Stomach smooth muscle (tissue), 2 donors: ENCODE results near the gene TMEM164.

Experiments
- H3K27ac ChIP-seq: one replicate; pipeline ENCODE4 v1.7.0; 2013; ENCODE audit warnings: mild to moderate bottlenecking, low read length, inconsistent platforms
- H3K27me3 ChIP-seq, 2 donors: one replicate each; pipeline ENCODE4 v1.7.0; 2013; ENCODE audit warnings: low read length in 2 of 2; ENCODE audit not compliant: insufficient read depth in 2 of 2, control insufficient read depth in 1 of 2
- H3K36me3 ChIP-seq, 2 donors: one replicate each; pipeline ENCODE4 v1.7.0; 2013; ENCODE audit warnings: low read length in 2 of 2; ENCODE audit not compliant: control insufficient read depth in 2 of 2, insufficient read depth in 2 of 2
- H3K4me1 ChIP-seq: one replicate; pipeline ENCODE4 v1.7.0; 2013; ENCODE audit warnings: low read length; ENCODE audit not compliant: control insufficient read depth, insufficient read depth
- H3K4me3 ChIP-seq, 2 donors: one replicate each; pipeline ENCODE4 v1.7.0; 2013; ENCODE audit warnings: low read length in 2 of 2
- H3K9ac ChIP-seq, 2 donors: one replicate each; pipeline ENCODE4 v1.7.0; 2013; ENCODE audit warnings: low read length in 2 of 2, mild to moderate bottlenecking in 1 of 2
- H3K9me3 ChIP-seq, 2 donors: one replicate each; pipeline ENCODE4 v1.7.0; 2013; ENCODE audit warnings: low read length in 2 of 2; ENCODE audit not compliant: control insufficient read depth in 2 of 2
- donor health status: healthy.
- donor health status: Pancreatic carcinoma.

Gene TMEM164

GRCh38 chrX:110133735-110134370 lies 130.9 kb downstream of the TMEM164 start:
- H3K9ac ChIP-seq, result no peak overlapping the region
- H3K9me3 ChIP-seq, result no peaks in the 10 kb centered on the region
- H3K27ac ChIP-seq, result no peak overlapping the region
- no peak overlapping the region for H3K4me3 ChIP-seq
- peaks cover 0 to 6% of the 10 kb centered on the region in 2 donors for H3K27me3 ChIP-seq
- H3K36me3 ChIP-seq, result no peaks in the 10 kb centered on the region
- no peaks in the 10 kb centered on the region for H3K4me1 ChIP-seq

- Histone ChIP-seq H3K9ac (no peak overlapping the region), H3K36me3 (no peaks in the 10 kb centered on the region), H3K27me3 (peaks cover 0 to 9% of the 10 kb centered on the region in 2 donors)
Observed at GRCh38 chrX:110135618-110136017, 132.7 kb downstream of the TMEM164 start.

GRCh38 chrX:110136136-110136535 lies 133.2 kb downstream of the TMEM164 start:
- Histone ChIP-seq H3K9me3 (no peaks in the 10 kb centered on the region), H3K27ac (no peak overlapping the region), H3K4me3 (no peak overlapping the region), H3K36me3 (no peaks in the 10 kb centered on the region), H3K9ac (no peak overlapping the region), H3K27me3 (peaks cover 0 to 9% of the 10 kb centered on the region in 2 donors), H3K4me1 (no peaks in the 10 kb centered on the region)

More at GRCh38 chrX:110135618-110136017, 132.7 kb downstream of the TMEM164 start:
- Histone ChIP-seq H3K27ac (no peak overlapping the region), H3K4me1 (no peaks in the 10 kb centered on the region), H3K4me3 (no peak overlapping the region), H3K9me3 (no peaks in the 10 kb centered on the region)

GRCh38 chrX:110138557-110138956 lies 135.6 kb downstream of the TMEM164 start:
- Histone ChIP-seq H3K27me3 (peaks cover 0 to 13% of the 10 kb centered on the region in 2 donors), H3K4me1 (peaks cover 7% of the 10 kb centered on the region), H3K4me3 (no peak overlapping the region), H3K9me3 (no peaks in the 10 kb centered on the region), H3K27ac (no peak overlapping the region), H3K9ac (no peak overlapping the region), H3K36me3 (no peaks in the 10 kb centered on the region)

GRCh38 chrX:110139172-110139571 lies 136.3 kb downstream of the TMEM164 start:
- Histone ChIP-seq H3K4me3 (no peak overlapping the region), H3K36me3 (no peaks in the 10 kb centered on the region), H3K9me3 (no peaks in the 10 kb centered on the region), H3K4me1 (peaks cover 7% of the 10 kb centered on the region), H3K27ac (no peak overlapping the region), H3K27me3 (peaks cover 0 to 13% of the 10 kb centered on the region in 2 donors), H3K9ac (no peak overlapping the region)

GRCh38 chrX:110142096-110142495 lies 139.2 kb downstream of the TMEM164 start:
- no peak overlapping the region for H3K4me3 ChIP-seq
- H3K9me3 ChIP-seq, result no peaks in the 10 kb centered on the region
- peaks cover 11% of the 10 kb centered on the region for H3K4me1 ChIP-seq
- no peaks in the 10 kb centered on the region for H3K36me3 ChIP-seq
- H3K27ac ChIP-seq, result no peak overlapping the region
- H3K27me3 ChIP-seq, result peaks cover 0 to 19% of the 10 kb centered on the region in 2 donors
- H3K9ac ChIP-seq, result no peak overlapping the region

GRCh38 chrX:110143454-110144210 lies 140.7 kb downstream of the TMEM164 start:
- peaks cover 11% of the 10 kb centered on the region for H3K4me1 ChIP-seq
- no peak overlapping the region for H3K4me3 ChIP-seq
- H3K27me3 ChIP-seq, result peaks cover 0 to 17% of the 10 kb centered on the region in 2 donors
- H3K9ac ChIP-seq, result no peak overlapping the region
- no peaks in the 10 kb centered on the region for H3K36me3 ChIP-seq
- no peak overlapping the region for H3K27ac ChIP-seq
- no peaks in the 10 kb centered on the region for H3K9me3 ChIP-seq

- Histone ChIP-seq H3K9ac (no peak overlapping the region), H3K9me3 (no peaks in the 10 kb centered on the region), H3K27ac (no peak overlapping the region), H3K4me3 (no peak overlapping the region), H3K27me3 (peaks cover 0 to 14% of the 10 kb centered on the region in 2 donors), H3K36me3 (no peaks in the 10 kb centered on the region), H3K4me1 (peaks cover 11% of the 10 kb centered on the region)
Observed at GRCh38 chrX:110145311-110145710, 142.4 kb downstream of the TMEM164 start.

GRCh38 chrX:110145854-110146253 lies 142.9 kb downstream of the TMEM164 start:
- Histone ChIP-seq H3K27me3 (peaks cover 0 to 13% of the 10 kb centered on the region in 2 donors), H3K9me3 (no peaks in the 10 kb centered on the region), H3K27ac (no peak overlapping the region), H3K4me1 (peaks cover 11% of the 10 kb centered on the region), H3K36me3 (no peaks in the 10 kb centered on the region), H3K4me3 (no peak overlapping the region), H3K9ac (no peak overlapping the region)

- Histone ChIP-seq H3K9me3 (no peaks in the 10 kb centered on the region), H3K4me1 (peaks cover 11% of the 10 kb centered on the region), H3K27ac (no peak overlapping the region), H3K36me3 (no peaks in the 10 kb centered on the region), H3K27me3 (peaks cover 0 to 12% of the 10 kb centered on the region in 2 donors), H3K9ac (no peak overlapping the region), H3K4me3 (no peak overlapping the region)
Observed at GRCh38 chrX:110146521-110146920, 143.6 kb downstream of the TMEM164 start.

GRCh38 chrX:110153244-110153643 lies 150.3 kb downstream of the TMEM164 start:
- H3K4me1 ChIP-seq, result no peaks in the 10 kb centered on the region
- H3K27ac ChIP-seq, result no peak overlapping the region
- H3K9me3 ChIP-seq, result no peaks in the 10 kb centered on the region
- peaks cover 0 to 8% of the 10 kb centered on the region in 2 donors for H3K27me3 ChIP-seq
- no peak overlapping the region for H3K9ac ChIP-seq
- no peaks in the 10 kb centered on the region for H3K36me3 ChIP-seq
- no peak overlapping the region for H3K4me3 ChIP-seq
